ENCODE measurements around the gene CMTM8. TPM values are rescaled to one million over a fixed set of nuclear protein-coding genes. Genes with fewer than 3 reads are reported as not detected.

The CMTM8 gene
- total RNA-seq, 1 donor: not detected

GRCh38 chr3:32198714-32199113 lies 39.8 kb upstream of the CMTM8 start:
- no peak overlapping the region for H3K4me3 ChIP-seq (ENCODE audit: low read depth, low read length)
- no peak for DNase-seq (ENCODE audit: low read depth)
- TF ChIP-seq CTCF (IDR thresholded peaks at IDR 0.05; ENCODE audit: insufficient read depth, low read depth, low read length): no peak

GRCh38 chr3:32200490-32200889 lies 38.0 kb upstream of the CMTM8 start:
- no peak overlapping the region for H3K4me3 ChIP-seq (ENCODE audit: low read depth, low read length)
- DNase-seq (ENCODE audit: low read depth): no peak
- TF ChIP-seq CTCF (IDR thresholded peaks at IDR 0.05; ENCODE audit: insufficient read depth, low read depth, low read length): no peak

- DNase-seq (ENCODE audit: low read depth): no peak
- TF ChIP-seq CTCF (IDR thresholded peaks at IDR 0.05; ENCODE audit: insufficient read depth, low read depth, low read length): no peak
Measured at GRCh38 chr3:32200992-32201758, 37.3 kb upstream of the CMTM8 start.

GRCh38 chr3:32202496-32202895 lies 36.0 kb upstream of the CMTM8 start:
- TF ChIP-seq CTCF (IDR thresholded peaks at IDR 0.05; ENCODE audit: insufficient read depth, low read depth, low read length): no peak
- no peak overlapping the region for H3K4me3 ChIP-seq (ENCODE audit: low read depth, low read length)
- DNase-seq (ENCODE audit: low read depth): no peak

More at GRCh38 chr3:32200992-32201758, 37.3 kb upstream of the CMTM8 start:
- no peak overlapping the region for H3K4me3 ChIP-seq (ENCODE audit: low read depth, low read length)

- no peak for TF ChIP-seq CTCF (IDR thresholded peaks at IDR 0.05; ENCODE audit: insufficient read depth, low read depth, low read length)
- DNase-seq (ENCODE audit: low read depth): peak; percentile 17
- H3K4me3 ChIP-seq (ENCODE audit: low read depth, low read length): no peak overlapping the region
Measured at GRCh38 chr3:32203854-32204253, 34.6 kb upstream of the CMTM8 start.

GRCh38 chr3:32208447-32208846 lies 30.0 kb upstream of the CMTM8 start:
- no peak overlapping the region for H3K4me3 ChIP-seq (ENCODE audit: low read depth, low read length)
- no peak for DNase-seq (ENCODE audit: low read depth)
- TF ChIP-seq CTCF (IDR thresholded peaks at IDR 0.05; ENCODE audit: insufficient read depth, low read depth, low read length): no peak

GRCh38 chr3:32215185-32215584 lies 23.3 kb upstream of the CMTM8 start:
- no peak for DNase-seq (ENCODE audit: low read depth)
- H3K4me3 ChIP-seq (ENCODE audit: low read depth, low read length): no peak overlapping the region
- TF ChIP-seq CTCF (IDR thresholded peaks at IDR 0.05; ENCODE audit: insufficient read depth, low read depth, low read length): no peak

Data from fibroblast of villous mesenchyme (primary cell).